IMR-90 (cell line): ENCODE results near the gene DPY19L1. TPM values are rescaled to one million over a fixed set of nuclear protein-coding genes. Genes with fewer than 3 reads are reported as not detected.
A peak's percentile ranks its signal among the peaks of the same experiment; 100 is the strongest.

Experiments
- ATAC-seq: fragments of 200-7000 bp; cut with Tn5 transposase; 2 replicates; pipeline ENCODE4 v1.9.1; 2020; ENCODE audit warnings: low read depth, mild to moderate bottlenecking, moderate library complexity
- BruUV-seq: library from RNA; stranded (reverse); fragments of 400-500 nt; replicated peaks from 2 replicates; lab custom pipeline; 2021; lab: Mats Ljungman, UMichigan
- CTCF ChIA-PET: fragments of 300-600 bp; formaldehyde crosslinking; extraction: SDS; loops from one replicate; lab custom pipeline; 2021; ENCODE audit warnings: antibody characterized with exemption; lab: Yijun Ruan, JAX
- POLR2A ChIA-PET: fragments of 300-600 bp; sonication (Branson Sonifier 250); formaldehyde crosslinking; loops from one replicate; lab custom pipeline; 2022; ENCODE audit warnings: antibody characterized with exemption; ENCODE audit not compliant: unreplicated experiment; lab: Charles Lee
- DNase-seq: peaks from one replicate; pipeline ENCODE4 v3.0.0; 2013
- H2AFZ ChIP-seq: replicated peaks from 2 replicates; pipeline ENCODE3; 2013; ENCODE audit warnings: low read length, mild to moderate bottlenecking; ENCODE audit not compliant: poor library complexity
- H2AK5ac ChIP-seq: 2 replicates; pipeline ENCODE4 v1.6.1; 2013; ENCODE audit warnings: low read depth, low read length, inconsistent platforms
- H2AK9ac ChIP-seq: replicated peaks from 2 replicates; pipeline ENCODE3; 2013; ENCODE audit warnings: mild to moderate bottlenecking, low read depth, low read length, moderate library complexity; ENCODE audit not compliant: poor library complexity
- H2BK120ac ChIP-seq: 2 replicates; pipeline ENCODE4 v1.6.1; 2013; ENCODE audit warnings: low read depth, low read length, inconsistent platforms
- H2BK15ac ChIP-seq: 3 replicates; pipeline ENCODE4 v1.6.1; 2013; ENCODE audit warnings: low read depth, low read length, inconsistent platforms
- H2BK20ac ChIP-seq: 2 replicates; pipeline ENCODE4 v1.6.1; 2013; ENCODE audit warnings: low read depth, mild to moderate bottlenecking, inconsistent platforms, low read length, moderate library complexity
- H2BK5ac ChIP-seq: 2 replicates; pipeline ENCODE4 v1.6.1; 2013; ENCODE audit warnings: mild to moderate bottlenecking, low read depth, low read length, inconsistent platforms; ENCODE audit not compliant: poor library complexity, severe bottlenecking
- H3K14ac ChIP-seq: replicated peaks from 2 replicates; pipeline ENCODE4 v1.6.1; 2013; ENCODE audit warnings: low read depth, low read length, inconsistent platforms
- H3K18ac ChIP-seq: 2 replicates; pipeline ENCODE4 v1.6.1; 2013; ENCODE audit warnings: low read depth, low read length, control low read depth
- H3K23ac ChIP-seq: 2 replicates; pipeline ENCODE4 v1.6.1; 2013; ENCODE audit warnings: low read depth, low read length, inconsistent platforms
- H3K27ac ChIP-seq: 2 replicates; pipeline ENCODE4 v1.5.1; 2013; ENCODE audit warnings: mild to moderate bottlenecking, control low read depth, low read length; ENCODE audit not compliant: insufficient read depth
- H3K27me3 ChIP-seq: 2 replicates; pipeline ENCODE4 v1.6.1; 2013; ENCODE audit warnings: low read length; ENCODE audit not compliant: control insufficient read depth, insufficient read depth
- H3K36me3 ChIP-seq: 2 replicates; pipeline ENCODE4 v1.6.1; 2013; ENCODE audit warnings: low read length, mixed read lengths; ENCODE audit not compliant: control insufficient read depth, insufficient read depth
- H3K4ac ChIP-seq: 2 replicates; pipeline ENCODE4 v1.6.1; 2013; ENCODE audit warnings: low read depth, low read length, inconsistent platforms
- H3K4me1 ChIP-seq: 2 replicates; pipeline ENCODE4 v1.6.1; 2013; ENCODE audit warnings: low read length, mixed read lengths; ENCODE audit not compliant: control insufficient read depth, insufficient read depth
- H3K4me2 ChIP-seq: 2 replicates; pipeline ENCODE4 v1.6.1; 2013; ENCODE audit warnings: low read depth, mild to moderate bottlenecking, control low read depth, low read length, moderate library complexity
- H3K4me3 ChIP-seq: 2 replicates; pipeline ENCODE4 v1.5.1; 2013; ENCODE audit warnings: low read depth, mild to moderate bottlenecking, control low read depth, low read length, moderate library complexity; ENCODE audit not compliant: insufficient read depth
- H3K56ac ChIP-seq: 2 replicates; pipeline ENCODE4 v1.6.1; 2013; ENCODE audit warnings: low read length, inconsistent platforms; ENCODE audit not compliant: insufficient read depth; ENCODE audit errors: extremely low read depth
- H3K79me1 ChIP-seq, 2 experiments: 2 replicates each; pipeline ENCODE4 v1.6.1; 2013; ENCODE audit warnings: low read length in 2 of 2, inconsistent platforms in 1 of 2, low read depth in 1 of 2
- H3K9ac ChIP-seq: 2 replicates; pipeline ENCODE4 v1.6.1; 2013; ENCODE audit warnings: low read depth, low read length, control low read depth
- H3K9me1 ChIP-seq: 2 replicates; pipeline ENCODE4 v1.6.1; 2013; ENCODE audit warnings: low read length, inconsistent platforms; ENCODE audit not compliant: insufficient read depth
- H3K9me3 ChIP-seq: 2 replicates; pipeline ENCODE4 v1.6.1; 2013; ENCODE audit warnings: low read length; ENCODE audit not compliant: control insufficient read depth, insufficient read depth
- H4K20me1 ChIP-seq: 2 replicates; pipeline ENCODE4 v1.6.1; 2013; ENCODE audit warnings: low read length, inconsistent platforms; ENCODE audit not compliant: insufficient read depth
- H4K5ac ChIP-seq: 2 replicates; pipeline ENCODE4 v1.6.1; 2013; ENCODE audit warnings: mild to moderate bottlenecking, low read depth, low read length, control low read depth
- H4K8ac ChIP-seq, 2 experiments: 2 replicates each; pipeline ENCODE4 v1.6.1; 2013; ENCODE audit warnings: low read depth in 2 of 2, low read length in 2 of 2, control low read depth in 1 of 2, inconsistent platforms in 1 of 2
- H4K91ac ChIP-seq: 2 replicates; pipeline ENCODE4 v1.6.1; 2013; ENCODE audit warnings: low read depth, low read length, inconsistent platforms; ENCODE audit not compliant: insufficient read depth
- BHLHE40 ChIP-seq: fragments of 150-350 bp; IDR thresholded peaks from 2 replicates; pipeline ENCODE4 v1.6.1; 2016; ENCODE audit warnings: mild to moderate bottlenecking, low read depth, low read length
- CEBPB ChIP-seq: IDR thresholded peaks from 2 replicates; pipeline ENCODE4 v1.6.1; 2012; ENCODE audit warnings: low read depth, low read length, improper control_type of control experiment
- CHD1 ChIP-seq: IDR thresholded peaks from 2 replicates; pipeline ENCODE4 v1.6.1; 2012; ENCODE audit warnings: low read depth, low read length, improper control_type of control experiment
- CTCF ChIP-seq: conservative IDR thresholded peaks from 2 replicates; pipeline ENCODE4 v1.5.1; 2012; ENCODE audit warnings: mild to moderate bottlenecking, low read depth, low read length, improper control_type of control experiment
- ELK1 ChIP-seq: fragments of 150-350 bp; IDR thresholded peaks from 2 replicates; pipeline ENCODE4 v1.6.1; 2016; ENCODE audit warnings: low read depth, mild to moderate bottlenecking, low read length, moderate library complexity, borderline replicate concordance
- FOS ChIP-seq: fragments of 150-350 bp; IDR thresholded peaks from 2 replicates; pipeline ENCODE4 v1.6.1; 2016; ENCODE audit warnings: low read depth, low read length
- MAFK ChIP-seq: IDR thresholded peaks from 2 replicates; pipeline ENCODE4 v1.6.1; 2012; ENCODE audit warnings: low read depth, low read length, improper control_type of control experiment
- MAZ ChIP-seq: IDR thresholded peaks from 2 replicates; pipeline ENCODE4 v1.6.1; 2012; ENCODE audit warnings: low read depth, mild to moderate bottlenecking, low read length, improper control_type of control experiment, moderate library complexity, borderline replicate concordance
- MXI1 ChIP-seq: IDR thresholded peaks from 2 replicates; pipeline ENCODE4 v1.6.1; 2012; ENCODE audit warnings: low read depth, mild to moderate bottlenecking, low read length, moderate library complexity, borderline replicate concordance
- NFE2L2 ChIP-seq: fragments of 150-350 bp; IDR thresholded peaks from 2 replicates; pipeline ENCODE4 v1.6.1; 2016; ENCODE audit warnings: low read depth, mild to moderate bottlenecking, low read length
- POLR2A ChIP-seq: IDR thresholded peaks from 2 replicates; pipeline ENCODE4 v1.6.1; 2012; ENCODE audit warnings: mild to moderate bottlenecking, low read depth, low read length
- RAD21 ChIP-seq: IDR thresholded peaks from 2 replicates; pipeline ENCODE4 v1.6.1; 2012; ENCODE audit warnings: low read length, improper control_type of control experiment
- RCOR1 ChIP-seq: IDR thresholded peaks from 2 replicates; pipeline ENCODE4 v1.6.1; 2012; ENCODE audit warnings: mild to moderate bottlenecking, low read length, improper control_type of control experiment; ENCODE audit not compliant: insufficient replicate concordance
- RFX5 ChIP-seq: IDR thresholded peaks from 2 replicates; pipeline ENCODE4 v1.8.0; 2012; ENCODE audit warnings: low read depth, mild to moderate bottlenecking, low read length, moderate library complexity
- SMC3 ChIP-seq: fragments of 150-350 bp; IDR thresholded peaks from 2 replicates; pipeline ENCODE4 v1.6.1; 2016; ENCODE audit warnings: low read depth, mild to moderate bottlenecking, antibody characterized with exemption, low read length, moderate library complexity
- USF2 ChIP-seq: fragments of 150-350 bp; IDR thresholded peaks from 2 replicates; pipeline ENCODE4 v1.6.1; 2017; ENCODE audit warnings: mild to moderate bottlenecking, antibody characterized with exemption, low read length, low read depth
- dilution Hi-C: fragments of 300-500 bp; cut with HindIII; formaldehyde crosslinking; loops from one replicate; pipeline ENCODE4 v1.14.3; 2018; ENCODE audit warnings: low sequenced_read_pairs; ENCODE audit not compliant: unreplicated experiment
- in situ Hi-C: fragments of 300-500 bp; cut with MboI; formaldehyde crosslinking; loops from 3 replicates; pipeline ENCODE4 v1.14.3; 2019; ENCODE audit warnings: low sequenced_read_pairs, inconsistent platforms, mixed read lengths
- intact Hi-C: fragments of 100-400 bp; cut with micrococcal nuclease; formaldehyde crosslinking; loops from 2 replicates; pipeline ENCODE4 v1.10.0; 2022
- polyA plus RNA-seq, 3 experiments: library from polyadenylated mRNA; depleted of rRNA; stranded (reverse); fragments of >200 nt; gene quantifications; 2 replicates each; pipeline ENCODE4 v1.2.3, GENCODE V29; 2012; ENCODE audit warnings: low replicate concordance in 1 of 3
- total RNA-seq: library from RNA; depleted of rRNA; stranded (reverse); fragments of >200 nt; gene quantifications from 2 replicates; pipeline ENCODE4 v1.2.3, GENCODE V29; 2012

The DPY19L1 gene
- total and polyA plus RNA-seq, 2 of the 4 experiments (the other 2 are of a cell fraction) = 12.1 to 12.2 TPM

- Histone ChIP-seq H3K4me3 (no peak overlapping the region), H3K79me1 (peaks cover 7 to 10% of the 10 kb centered on the region in 2 experiments; a peak in 3 of 4 replicates), H4K20me1 (no peaks in the 10 kb centered on the region), H2BK15ac (no peak overlapping the region), H3K9ac (no peak overlapping the region), H3K27ac (no peak overlapping the region), H3K9me3 (no peaks in the 10 kb centered on the region), H3K23ac (no peak overlapping the region), H2AK5ac (no peak overlapping the region), H3K14ac (no peak overlapping the region), H2BK5ac (no peak overlapping the region), H2BK120ac (no peak overlapping the region), H2BK20ac (no peak overlapping the region), H3K9me1 (no peaks in the 10 kb centered on the region; the same call in 1 of the 2 replicates), H2AK9ac (no peak overlapping the region), H3K18ac (no peak overlapping the region), H3K4me2 (no peak overlapping the region), H3K4ac (no peak overlapping the region), H4K8ac (no peak overlapping the region), H2AFZ (no peak overlapping the region), H4K5ac (no peak overlapping the region), H4K91ac (no peak overlapping the region), H3K27me3 (no peaks in the 10 kb centered on the region), H3K36me3 (no peaks in the 10 kb centered on the region), H3K4me1 (no peaks in the 10 kb centered on the region), H3K56ac (no peak overlapping the region)
- ChIA-PET CTCF (no interaction called here), POLR2A (no interaction called here)
- TF ChIP-seq CTCF (no peak), RFX5 (no peak), BHLHE40 (no peak), FOS (no peak), USF2 (no peak), RCOR1 (no peak), CEBPB (no peak), MAFK (no peak), RAD21 (no peak), CHD1 (no peak), ELK1 (no peak), NFE2L2 (no peak), SMC3 (no peak), MXI1 (no peak), MAZ (no peak), POLR2A (no peak)
- DNase-seq = peak; percentile 39
- dilution Hi-C loops = no loop called here
- ATAC-seq = peak; percentile 87
- BruUV-seq = no TSS peak
- intact Hi-C loops = no loop called here
- in situ Hi-C loops = no loop called here
Measured at GRCh38 chr7:35021445-35021844, 15.8 kb downstream of the DPY19L1 start.
